HG03159 (cell line): Measurements from ENCODE around the gene TRAPPC1.

Experiments
- ATAC-seq: cut with Tn5 transposase; IDR thresholded peaks from one replicate; pipeline ENCODE4 v1.9.1; 2021; ENCODE audit warnings: mild to moderate bottlenecking, moderate library complexity; ENCODE audit not compliant: unreplicated experiment

Gene TRAPPC1

DNA sequence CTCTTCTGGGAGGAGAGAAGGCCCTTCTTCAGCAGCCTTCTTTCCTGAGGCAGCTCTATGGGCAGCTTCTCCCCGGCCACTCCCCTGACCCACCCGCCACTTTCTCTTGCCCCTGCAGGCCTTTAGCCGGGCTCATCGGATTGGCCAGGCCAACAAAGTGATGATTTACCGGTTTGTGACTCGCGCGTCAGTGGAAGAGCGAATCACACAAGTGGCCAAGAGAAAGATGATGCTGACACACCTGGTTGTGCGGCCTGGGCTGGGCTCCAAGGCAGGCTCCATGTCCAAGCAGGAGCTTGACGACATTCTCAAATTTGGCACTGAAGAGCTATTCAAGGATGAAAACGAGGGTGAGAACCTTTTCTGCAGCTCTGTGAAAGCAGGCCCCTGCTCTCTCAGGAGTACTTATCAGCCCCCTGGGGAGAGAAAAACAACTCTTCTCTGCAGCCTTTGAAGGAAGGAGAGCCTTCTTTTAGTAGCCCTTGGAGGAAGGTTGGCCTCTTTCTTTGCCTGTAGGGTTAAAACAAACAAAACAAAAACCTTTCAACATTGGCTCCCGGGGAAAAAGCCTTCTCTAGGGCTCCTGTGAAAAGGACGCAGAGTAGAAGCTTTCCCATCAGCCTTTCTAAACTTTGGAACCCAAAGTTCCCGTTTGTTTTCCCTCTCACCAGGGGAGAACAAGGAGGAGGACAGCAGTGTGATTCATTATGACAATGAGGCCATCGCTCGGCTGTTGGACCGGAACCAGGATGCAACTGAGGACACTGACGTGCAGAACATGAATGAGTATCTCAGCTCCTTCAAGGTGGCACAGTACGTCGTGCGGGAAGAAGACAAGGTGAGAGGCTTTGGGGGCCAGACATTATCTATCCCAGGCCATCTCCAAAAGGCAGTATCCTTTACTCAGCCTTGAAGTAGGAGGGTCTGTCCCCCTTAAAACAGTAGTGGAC, 28.3 kb downstream of the TRAPPC1 start:
- no peak for ATAC-seq

GRCh38 chr17:7897773-7898172, 34.0 kb downstream of the TRAPPC1 start:
- no peak for ATAC-seq

GRCh38 chr17:7897090-7897489, 34.7 kb downstream of the TRAPPC1 start:
- ATAC-seq: no peak

DNA sequence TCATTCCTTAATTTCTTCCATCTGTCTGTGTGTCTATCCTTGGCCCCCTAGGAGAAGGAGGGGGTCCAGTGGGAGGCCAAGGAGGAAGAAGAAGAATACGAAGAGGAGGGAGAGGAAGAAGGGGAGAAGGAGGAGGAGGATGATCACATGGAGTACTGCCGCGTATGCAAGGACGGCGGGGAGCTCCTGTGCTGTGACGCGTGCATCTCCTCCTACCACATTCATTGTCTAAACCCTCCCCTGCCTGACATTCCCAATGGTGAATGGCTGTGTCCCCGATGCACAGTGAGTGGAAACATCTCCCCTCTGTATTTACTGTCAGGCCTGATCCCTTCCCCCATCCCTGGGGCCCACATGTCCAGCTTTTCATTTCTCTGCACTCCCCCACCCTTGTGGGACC, 36.9 kb downstream of the TRAPPC1 start:
- ATAC-seq: no peak

DNA sequence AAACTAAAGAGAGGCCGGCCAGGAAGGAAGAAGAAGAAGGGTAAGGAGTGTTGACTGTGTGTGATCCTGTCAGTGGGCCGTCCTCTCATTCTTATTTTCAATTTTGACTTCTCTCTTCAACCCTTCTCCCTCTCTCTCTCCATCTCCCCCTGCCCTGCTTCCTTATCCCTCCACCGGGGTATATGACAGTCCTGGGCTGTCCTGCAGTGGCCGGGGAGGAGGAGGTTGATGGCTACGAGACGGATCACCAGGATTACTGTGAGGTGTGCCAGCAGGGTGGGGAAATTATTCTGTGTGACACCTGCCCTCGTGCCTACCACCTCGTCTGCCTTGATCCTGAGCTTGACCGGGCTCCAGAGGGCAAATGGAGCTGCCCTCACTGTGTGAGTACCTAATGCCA, 37.5 kb downstream of the TRAPPC1 start:
- ATAC-seq: no peak

DNA sequence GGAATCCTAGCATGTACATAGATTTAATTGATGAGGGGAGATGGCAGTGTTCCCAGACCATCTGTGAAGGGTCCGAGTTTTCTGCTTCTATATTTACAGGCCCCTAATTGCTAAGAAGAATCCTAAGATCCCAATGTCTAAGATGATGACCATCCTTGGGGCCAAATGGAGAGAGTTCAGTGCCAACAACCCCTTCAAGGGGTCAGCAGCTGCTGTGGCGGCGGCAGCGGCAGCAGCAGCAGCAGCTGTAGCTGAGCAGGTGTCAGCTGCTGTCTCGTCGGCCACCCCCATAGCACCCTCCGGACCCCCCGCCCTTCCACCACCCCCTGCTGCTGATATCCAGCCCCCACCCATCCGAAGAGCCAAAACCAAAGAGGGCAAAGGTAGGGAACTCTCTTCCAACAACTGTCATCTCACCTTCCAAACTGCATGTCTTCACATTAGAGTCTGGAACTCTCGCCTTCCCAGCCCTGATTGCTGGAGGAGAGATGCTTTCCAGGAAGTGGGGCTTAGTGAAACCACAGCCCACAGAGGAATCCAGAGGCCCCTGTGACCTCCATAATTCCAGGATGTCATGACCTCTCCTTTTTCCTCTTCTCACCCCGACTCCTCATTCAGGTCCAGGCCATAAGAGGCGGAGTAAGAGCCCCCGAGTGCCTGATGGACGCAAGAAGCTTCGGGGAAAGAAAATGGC, 38.4 kb downstream of the TRAPPC1 start:
- ATAC-seq: no peak

- no peak for ATAC-seq
These were observed 42.4 kb downstream of the TRAPPC1 start for GRCh38 chr17:7889166-7889955.

GRCh38 chr17:7888184-7888920, 43.4 kb downstream of the TRAPPC1 start, which contains the start of gene CHD3:
TSS of gene CHD3 (plus strand) at chr17:7888789. CDS start at chr17:7889001, 212 bp downstream.
- ATAC-seq: no peak

DNA sequence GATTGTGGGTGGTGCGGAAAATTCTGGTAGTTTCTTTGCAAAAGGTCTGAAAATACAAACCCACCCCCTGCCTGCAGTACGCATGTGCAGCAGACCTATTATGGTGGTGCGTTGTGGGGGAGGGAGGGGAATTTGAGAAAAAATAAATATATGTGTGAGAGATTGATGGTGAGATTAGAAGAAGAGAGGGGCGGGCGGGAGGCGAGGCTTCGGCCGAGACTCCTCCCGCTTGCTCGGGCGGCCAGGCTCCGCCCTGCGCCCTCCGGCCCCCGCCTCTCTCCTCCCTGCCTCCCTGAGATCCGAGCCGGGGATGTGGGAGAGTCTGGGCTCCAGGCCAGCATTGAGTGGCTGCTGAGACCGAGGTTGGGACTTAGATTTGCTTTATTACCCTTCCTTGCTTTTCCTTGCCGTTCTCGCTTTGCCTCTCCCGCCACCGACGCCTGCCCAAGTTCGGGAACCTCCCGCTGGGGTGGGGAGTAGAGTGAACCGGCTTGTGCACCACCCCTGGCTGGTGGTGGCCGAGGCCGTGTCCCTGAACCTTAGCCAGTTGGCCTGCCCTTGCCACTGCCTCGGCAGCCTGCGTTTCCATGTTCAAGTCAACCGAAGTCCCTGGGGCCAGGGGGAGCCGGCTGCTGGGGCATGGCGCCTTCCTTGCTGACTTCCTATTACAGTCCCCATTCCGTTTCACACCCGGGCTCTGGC, 44.1 kb downstream of the TRAPPC1 start:
- ATAC-seq: peak; percentile 36

DNA sequence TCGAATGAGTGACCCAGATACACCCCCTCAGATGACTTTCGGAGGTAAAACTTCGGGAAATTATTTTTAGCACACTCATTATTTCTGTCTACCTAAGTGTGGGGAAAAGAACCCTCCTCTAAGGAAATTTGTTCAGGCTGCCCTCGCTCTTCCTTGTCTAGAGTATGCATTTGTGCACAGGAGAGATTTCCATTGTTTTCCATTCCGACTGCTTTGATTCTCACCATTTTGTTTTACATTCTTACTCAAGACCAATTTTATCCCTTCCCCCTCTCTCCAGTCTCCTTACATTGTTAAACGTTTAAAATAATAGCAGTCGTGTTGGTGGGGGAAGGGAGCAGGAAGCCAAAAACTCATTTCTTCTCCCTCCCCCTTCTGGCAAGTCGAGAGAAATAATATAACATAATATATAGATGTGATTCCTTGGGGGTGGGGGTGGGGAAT, 44.7 kb downstream of the TRAPPC1 start:
- no peak for ATAC-seq

- no peak for ATAC-seq
These were observed 45.3 kb downstream of the TRAPPC1 start for GRCh38 chr17:7886227-7887037.

- no peak for ATAC-seq
These were observed 46.1 kb downstream of the TRAPPC1 start for GRCh38 chr17:7885367-7886226.

- ATAC-seq: no peak
These were observed 47.0 kb downstream of the TRAPPC1 start for GRCh38 chr17:7884581-7885366.

- ATAC-seq: no peak
These were observed 47.9 kb downstream of the TRAPPC1 start for GRCh38 chr17:7883781-7884386.

GRCh38 chr17:7882629-7883028, 49.1 kb downstream of the TRAPPC1 start:
- ATAC-seq: no peak

DNA sequence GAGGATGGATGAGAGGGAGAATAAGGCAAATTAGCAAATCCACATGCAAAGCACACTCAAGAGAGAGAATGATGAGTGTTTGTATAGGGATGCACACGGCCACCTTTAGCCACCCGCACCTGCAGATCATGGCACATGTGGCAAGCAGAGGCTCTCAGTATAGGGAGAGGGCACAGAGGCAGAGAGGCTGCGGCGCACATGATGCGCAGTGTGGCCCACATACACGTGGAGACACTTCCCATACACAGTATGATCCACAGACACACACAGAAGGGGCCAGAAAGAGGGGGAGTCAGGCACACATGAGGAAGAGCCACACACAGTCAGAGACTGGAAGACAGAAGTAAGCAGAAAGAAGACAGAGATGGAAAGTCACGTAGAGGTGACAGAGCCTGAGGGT, 49.7 kb downstream of the TRAPPC1 start:
- no peak for ATAC-seq
